H1 (cell line): Measurements from ENCODE around the gene CUX1.

Experiments
- BRCA1 ChIP-seq: IDR thresholded peaks from 2 replicates; pipeline ENCODE4 v1.6.1; 2012; ENCODE audit warnings: low read depth, low read length, improper control_type of control experiment
- CBX5 ChIP-seq: fragments of 300-800, 300-1000 bp; sonication (generic); IDR thresholded peaks from 2 replicates; pipeline ENCODE4 v1.7.1; 2016; ENCODE audit warnings: antibody characterized with exemption, low read length, low read depth
- CREB1 ChIP-seq: IDR thresholded peaks from 2 replicates; pipeline ENCODE4 v1.6.1; 2012; ENCODE audit warnings: inconsistent platforms
- CTCF ChIP-seq, 3 experiments: IDR thresholded peaks; 1 replicate in 2 of 3; 2 replicates in 1 of 3; pipeline versions ENCODE4 v1.5.1 to v1.6.1; 2011; ENCODE audit warnings: low read length in 3 of 3, mild to moderate bottlenecking in 3 of 3, inconsistent platforms in 2 of 3, low read depth in 1 of 3, moderate library complexity in 1 of 3; ENCODE audit not compliant: insufficient read depth in 1 of 3; ENCODE audit errors: control extremely low read depth in 1 of 3
- EGR1 ChIP-seq: IDR thresholded peaks from 2 replicates; pipeline ENCODE4 v1.6.1; 2011; ENCODE audit warnings: low read depth, low read length, borderline replicate concordance
- EP300 ChIP-seq, 2 experiments: IDR thresholded peaks; 1 replicate in 1 of 2; 2 replicates in 1 of 2; pipeline ENCODE4 v1.6.1; 2011 to 2012; ENCODE audit warnings: low read depth in 2 of 2, low read length in 2 of 2, mild to moderate bottlenecking in 2 of 2, borderline replicate concordance in 1 of 2, inconsistent platforms in 1 of 2, moderate library complexity in 1 of 2
- GABPA ChIP-seq: IDR thresholded peaks from 2 replicates; pipeline ENCODE4 v1.6.1; 2011; ENCODE audit warnings: mild to moderate bottlenecking, low read length, moderate library complexity, borderline replicate concordance; ENCODE audit not compliant: insufficient read depth
- GTF2F1 ChIP-seq: IDR thresholded peaks from 2 replicates; pipeline ENCODE4 v1.6.1; 2012; ENCODE audit warnings: low read depth, low read length, improper control_type of control experiment, borderline replicate concordance
- JUN ChIP-seq: IDR thresholded peaks from 2 replicates; pipeline ENCODE4 v1.6.1; 2011; ENCODE audit warnings: low read depth, mild to moderate bottlenecking, improper control_type of control experiment, low read length
- KDM5A ChIP-seq: fragments of 200-600 bp; IDR thresholded peaks from 2 replicates; pipeline ENCODE4 v1.7.1; 2012; ENCODE audit warnings: mild to moderate bottlenecking, low read length, inconsistent platforms, mixed read lengths
- NRF1 ChIP-seq: IDR thresholded peaks from 2 replicates; pipeline ENCODE4 v1.6.1; 2011; ENCODE audit warnings: mild to moderate bottlenecking, low read depth, low read length, improper control_type of control experiment
- POLR2A ChIP-seq, 2 experiments: IDR thresholded peaks; 1 replicate in 1 of 2; 2 replicates in 1 of 2; pipeline ENCODE4 v1.6.1; 2011; ENCODE audit warnings: low read depth in 2 of 2, low read length in 2 of 2, mild to moderate bottlenecking in 2 of 2; ENCODE audit errors: control extremely low read depth in 1 of 2
- ZNF274 ChIP-seq: IDR thresholded peaks from 2 replicates; pipeline ENCODE4 v1.7.0; 2012; ENCODE audit warnings: low read length, borderline replicate concordance; ENCODE audit errors: extremely low read depth
- TF ChIP-seq, protein P1 (sequence below): fragments of 300-600 bp; sonication (generic); IDR thresholded peaks from 2 replicates; pipeline ENCODE4 v1.7.1; 2012; ENCODE audit warnings: low read length, moderate library complexity, mild to moderate bottlenecking, inconsistent platforms; ENCODE audit not compliant: insufficient replicate concordance

DNA sequence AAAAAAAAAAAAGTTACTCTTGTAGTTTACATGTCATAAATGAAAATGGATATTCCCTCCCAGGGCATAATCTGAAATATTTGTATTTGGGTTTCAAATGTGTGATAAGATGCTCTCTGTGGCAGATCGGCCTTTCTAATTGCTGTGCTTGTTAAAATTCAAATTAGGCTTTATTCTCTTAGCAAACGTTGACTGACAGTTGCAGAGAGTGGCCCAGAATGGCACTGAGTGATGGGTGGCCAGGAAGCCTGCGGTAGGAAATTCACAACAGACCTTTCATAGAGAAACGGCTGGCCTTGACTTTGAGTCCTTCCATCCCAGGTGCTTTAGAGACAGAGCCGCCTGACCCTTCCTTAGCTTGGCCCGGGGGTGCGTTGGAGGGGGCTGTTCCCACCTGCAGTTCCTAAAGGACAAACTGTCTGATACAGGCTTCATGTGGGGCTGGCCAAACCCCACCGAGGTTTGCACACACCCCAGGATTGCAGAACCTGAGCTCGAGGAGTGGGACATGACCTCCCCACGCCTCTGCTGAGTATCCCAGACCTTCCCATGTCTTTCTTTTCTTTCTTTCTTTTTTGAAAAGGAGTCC is 152.7 kb downstream of the CUX1 start:
- TF ChIP-seq JUN (no peak), GABPA (no peak), CTCF (IDR thresholded peaks at IDR 0.05; ENCODE audit: control extremely low read depth in 1 of 3, insufficient read depth in 1 of 3, low read depth in 1 of 3, low read length in 3 of 3) (no peak), EGR1 (no peak), POLR2A (IDR thresholded peaks at IDR 0.05; ENCODE audit: control extremely low read depth in 1 of 2, low read depth in 2 of 2, low read length in 2 of 2) (no peak), CBX5 (no peak), BRCA1 (no peak), ZNF274 (no peak), GTF2F1 (no peak), KDM5A (no peak), NRF1 (no peak), CREB1 (no peak), EP300 (IDR thresholded peaks at IDR 0.05; ENCODE audit: borderline replicate concordance in 1 of 2, low read depth in 2 of 2, low read length in 2 of 2) (no peak)
- TF ChIP-seq, protein P1, sequence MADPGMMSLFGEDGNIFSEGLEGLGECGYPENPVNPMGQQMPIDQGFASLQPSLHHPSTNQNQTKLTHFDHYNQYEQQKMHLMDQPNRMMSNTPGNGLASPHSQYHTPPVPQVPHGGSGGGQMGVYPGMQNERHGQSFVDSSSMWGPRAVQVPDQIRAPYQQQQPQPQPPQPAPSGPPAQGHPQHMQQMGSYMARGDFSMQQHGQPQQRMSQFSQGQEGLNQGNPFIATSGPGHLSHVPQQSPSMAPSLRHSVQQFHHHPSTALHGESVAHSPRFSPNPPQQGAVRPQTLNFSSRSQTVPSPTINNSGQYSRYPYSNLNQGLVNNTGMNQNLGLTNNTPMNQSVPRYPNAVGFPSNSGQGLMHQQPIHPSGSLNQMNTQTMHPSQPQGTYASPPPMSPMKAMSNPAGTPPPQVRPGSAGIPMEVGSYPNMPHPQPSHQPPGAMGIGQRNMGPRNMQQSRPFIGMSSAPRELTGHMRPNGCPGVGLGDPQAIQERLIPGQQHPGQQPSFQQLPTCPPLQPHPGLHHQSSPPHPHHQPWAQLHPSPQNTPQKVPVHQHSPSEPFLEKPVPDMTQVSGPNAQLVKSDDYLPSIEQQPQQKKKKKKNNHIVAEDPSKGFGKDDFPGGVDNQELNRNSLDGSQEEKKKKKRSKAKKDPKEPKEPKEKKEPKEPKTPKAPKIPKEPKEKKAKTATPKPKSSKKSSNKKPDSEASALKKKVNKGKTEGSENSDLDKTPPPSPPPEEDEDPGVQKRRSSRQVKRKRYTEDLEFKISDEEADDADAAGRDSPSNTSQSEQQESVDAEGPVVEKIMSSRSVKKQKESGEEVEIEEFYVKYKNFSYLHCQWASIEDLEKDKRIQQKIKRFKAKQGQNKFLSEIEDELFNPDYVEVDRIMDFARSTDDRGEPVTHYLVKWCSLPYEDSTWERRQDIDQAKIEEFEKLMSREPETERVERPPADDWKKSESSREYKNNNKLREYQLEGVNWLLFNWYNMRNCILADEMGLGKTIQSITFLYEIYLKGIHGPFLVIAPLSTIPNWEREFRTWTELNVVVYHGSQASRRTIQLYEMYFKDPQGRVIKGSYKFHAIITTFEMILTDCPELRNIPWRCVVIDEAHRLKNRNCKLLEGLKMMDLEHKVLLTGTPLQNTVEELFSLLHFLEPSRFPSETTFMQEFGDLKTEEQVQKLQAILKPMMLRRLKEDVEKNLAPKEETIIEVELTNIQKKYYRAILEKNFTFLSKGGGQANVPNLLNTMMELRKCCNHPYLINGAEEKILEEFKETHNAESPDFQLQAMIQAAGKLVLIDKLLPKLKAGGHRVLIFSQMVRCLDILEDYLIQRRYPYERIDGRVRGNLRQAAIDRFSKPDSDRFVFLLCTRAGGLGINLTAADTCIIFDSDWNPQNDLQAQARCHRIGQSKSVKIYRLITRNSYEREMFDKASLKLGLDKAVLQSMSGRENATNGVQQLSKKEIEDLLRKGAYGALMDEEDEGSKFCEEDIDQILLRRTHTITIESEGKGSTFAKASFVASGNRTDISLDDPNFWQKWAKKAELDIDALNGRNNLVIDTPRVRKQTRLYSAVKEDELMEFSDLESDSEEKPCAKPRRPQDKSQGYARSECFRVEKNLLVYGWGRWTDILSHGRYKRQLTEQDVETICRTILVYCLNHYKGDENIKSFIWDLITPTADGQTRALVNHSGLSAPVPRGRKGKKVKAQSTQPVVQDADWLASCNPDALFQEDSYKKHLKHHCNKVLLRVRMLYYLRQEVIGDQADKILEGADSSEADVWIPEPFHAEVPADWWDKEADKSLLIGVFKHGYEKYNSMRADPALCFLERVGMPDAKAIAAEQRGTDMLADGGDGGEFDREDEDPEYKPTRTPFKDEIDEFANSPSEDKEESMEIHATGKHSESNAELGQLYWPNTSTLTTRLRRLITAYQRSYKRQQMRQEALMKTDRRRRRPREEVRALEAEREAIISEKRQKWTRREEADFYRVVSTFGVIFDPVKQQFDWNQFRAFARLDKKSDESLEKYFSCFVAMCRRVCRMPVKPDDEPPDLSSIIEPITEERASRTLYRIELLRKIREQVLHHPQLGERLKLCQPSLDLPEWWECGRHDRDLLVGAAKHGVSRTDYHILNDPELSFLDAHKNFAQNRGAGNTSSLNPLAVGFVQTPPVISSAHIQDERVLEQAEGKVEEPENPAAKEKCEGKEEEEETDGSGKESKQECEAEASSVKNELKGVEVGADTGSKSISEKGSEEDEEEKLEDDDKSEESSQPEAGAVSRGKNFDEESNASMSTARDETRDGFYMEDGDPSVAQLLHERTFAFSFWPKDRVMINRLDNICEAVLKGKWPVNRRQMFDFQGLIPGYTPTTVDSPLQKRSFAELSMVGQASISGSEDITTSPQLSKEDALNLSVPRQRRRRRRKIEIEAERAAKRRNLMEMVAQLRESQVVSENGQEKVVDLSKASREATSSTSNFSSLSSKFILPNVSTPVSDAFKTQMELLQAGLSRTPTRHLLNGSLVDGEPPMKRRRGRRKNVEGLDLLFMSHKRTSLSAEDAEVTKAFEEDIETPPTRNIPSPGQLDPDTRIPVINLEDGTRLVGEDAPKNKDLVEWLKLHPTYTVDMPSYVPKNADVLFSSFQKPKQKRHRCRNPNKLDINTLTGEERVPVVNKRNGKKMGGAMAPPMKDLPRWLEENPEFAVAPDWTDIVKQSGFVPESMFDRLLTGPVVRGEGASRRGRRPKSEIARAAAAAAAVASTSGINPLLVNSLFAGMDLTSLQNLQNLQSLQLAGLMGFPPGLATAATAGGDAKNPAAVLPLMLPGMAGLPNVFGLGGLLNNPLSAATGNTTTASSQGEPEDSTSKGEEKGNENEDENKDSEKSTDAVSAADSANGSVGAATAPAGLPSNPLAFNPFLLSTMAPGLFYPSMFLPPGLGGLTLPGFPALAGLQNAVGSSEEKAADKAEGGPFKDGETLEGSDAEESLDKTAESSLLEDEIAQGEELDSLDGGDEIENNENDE = no peak
